AG04449 (cell line): ENCODE results near the gene PTPN11.

Source experiments
- CTCF ChIA-PET: fragments of 350-600 bp; formaldehyde crosslinking; extraction: SDS; loops from one replicate; lab custom pipeline; 2021; ENCODE audit warnings: antibody characterized with exemption; lab: Yijun Ruan, JAX
- POLR2A ChIA-PET: fragments of 400-600, 350-600 bp; formaldehyde crosslinking; extraction: SDS; loops from one replicate; lab custom pipeline; 2020; ENCODE audit warnings: antibody characterized with exemption, inconsistent platforms; lab: Yijun Ruan, JAX
- DNase-seq: peaks from one replicate; pipeline ENCODE4 v3.0.0-alpha.2; 2010; ENCODE audit warnings: low read depth, low spot score
- H3K4me3 ChIP-seq: 2 replicates; pipeline ENCODE4 v1.5.1; 2011; ENCODE audit warnings: low read depth, mild to moderate bottlenecking, control low read depth, low read length
- TF ChIP-seq, protein P1 (sequence below): IDR thresholded peaks from one replicate; pipeline ENCODE4 v1.5.1; 2011; ENCODE audit warnings: mild to moderate bottlenecking, moderate library complexity, low read length, control low read depth, inconsistent platforms; ENCODE audit not compliant: insufficient read depth; ENCODE audit errors: missing control alignments

Gene PTPN11

DNA sequence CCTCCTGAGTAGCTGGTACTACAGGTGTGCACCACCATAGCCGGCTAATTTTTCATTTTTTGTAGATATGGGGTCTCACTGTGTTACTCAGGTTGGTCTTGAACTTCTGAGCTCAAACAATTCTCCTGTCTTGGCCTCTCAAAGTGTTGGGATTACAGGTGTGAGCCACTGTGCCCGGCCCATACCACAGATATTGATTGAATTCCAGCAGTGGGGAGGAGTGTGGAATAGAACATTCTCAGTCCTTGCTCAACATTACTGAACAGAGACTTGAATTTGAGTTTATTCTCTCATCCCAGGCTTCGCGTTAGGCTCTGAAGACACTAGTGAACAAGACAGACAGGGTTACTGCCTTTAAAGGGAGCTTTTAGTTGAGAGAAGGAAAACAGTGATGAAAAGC is 39.6 kb downstream of the PTPN11 start:
- CTCF ChIA-PET: interaction anchor here (1.4 kb wide), 1 partner anchor 47 kb away, joined by 3 read pairs; no protein-coding TSS in a partner anchor
- TF ChIP-seq, protein P1, sequence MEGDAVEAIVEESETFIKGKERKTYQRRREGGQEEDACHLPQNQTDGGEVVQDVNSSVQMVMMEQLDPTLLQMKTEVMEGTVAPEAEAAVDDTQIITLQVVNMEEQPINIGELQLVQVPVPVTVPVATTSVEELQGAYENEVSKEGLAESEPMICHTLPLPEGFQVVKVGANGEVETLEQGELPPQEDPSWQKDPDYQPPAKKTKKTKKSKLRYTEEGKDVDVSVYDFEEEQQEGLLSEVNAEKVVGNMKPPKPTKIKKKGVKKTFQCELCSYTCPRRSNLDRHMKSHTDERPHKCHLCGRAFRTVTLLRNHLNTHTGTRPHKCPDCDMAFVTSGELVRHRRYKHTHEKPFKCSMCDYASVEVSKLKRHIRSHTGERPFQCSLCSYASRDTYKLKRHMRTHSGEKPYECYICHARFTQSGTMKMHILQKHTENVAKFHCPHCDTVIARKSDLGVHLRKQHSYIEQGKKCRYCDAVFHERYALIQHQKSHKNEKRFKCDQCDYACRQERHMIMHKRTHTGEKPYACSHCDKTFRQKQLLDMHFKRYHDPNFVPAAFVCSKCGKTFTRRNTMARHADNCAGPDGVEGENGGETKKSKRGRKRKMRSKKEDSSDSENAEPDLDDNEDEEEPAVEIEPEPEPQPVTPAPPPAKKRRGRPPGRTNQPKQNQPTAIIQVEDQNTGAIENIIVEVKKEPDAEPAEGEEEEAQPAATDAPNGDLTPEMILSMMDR: no peak
- H3K4me3 ChIP-seq: no peak overlapping the region
- no peak for DNase-seq
- POLR2A ChIA-PET: no interaction called here

DNA sequence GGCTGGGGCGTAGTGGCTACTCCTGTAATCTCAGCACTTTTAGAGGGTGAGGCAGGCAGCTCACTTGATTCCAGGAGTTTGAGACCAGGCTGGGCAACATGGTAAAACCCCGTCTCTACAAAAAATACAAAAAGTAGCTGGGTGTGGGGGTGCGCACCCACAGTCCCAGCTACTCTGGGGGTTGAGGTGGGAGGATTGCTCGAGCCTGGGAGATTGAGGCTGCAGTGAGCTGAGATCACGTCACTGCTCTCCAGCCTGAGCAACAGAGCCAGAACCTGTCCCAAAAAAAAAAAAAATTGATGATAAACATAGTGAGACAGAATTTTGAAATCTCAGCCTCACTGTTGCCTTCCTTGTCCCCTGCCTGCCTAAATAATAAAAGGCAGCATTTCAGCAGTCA is 40.0 kb downstream of the PTPN11 start:
- no peak overlapping the region for H3K4me3 ChIP-seq
- no peak for DNase-seq
- ChIA-PET POLR2A (no interaction called here), CTCF (interaction anchor here (1.4 kb wide), 1 partner anchor 48 kb away, joined by 3 read pairs; no protein-coding TSS in a partner anchor)
- TF ChIP-seq, protein P1: no peak

DNA sequence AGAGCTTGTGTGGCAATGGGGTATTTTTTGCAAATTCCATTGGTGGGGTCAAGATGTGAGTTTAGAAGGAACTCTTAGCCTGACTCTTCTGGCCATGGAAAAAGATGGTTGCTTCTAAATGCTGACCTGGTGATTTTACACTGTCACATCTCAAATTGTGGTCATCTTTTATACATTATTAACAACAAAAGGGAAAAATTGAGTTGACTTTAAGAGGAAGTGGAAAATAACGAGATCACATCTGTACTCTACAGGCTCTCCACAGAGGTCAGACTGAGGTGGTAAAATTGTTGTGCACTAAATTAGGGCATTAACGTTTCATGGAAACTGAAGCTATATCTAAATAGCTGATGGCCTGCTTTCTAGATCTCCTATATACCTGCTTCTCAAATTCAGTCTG is 44.7 kb downstream of the PTPN11 start:
- DNase-seq: no peak
- H3K4me3 ChIP-seq: no peak overlapping the region
- POLR2A ChIA-PET: interaction anchor here (0.5 kb wide), 1 partner anchor 92 kb away, joined by 3 read pairs; no protein-coding TSS in a partner anchor
- TF ChIP-seq, protein P1: no peak
- CTCF ChIA-PET: interaction anchor here (1.6 kb wide), 1 partner anchor 9 kb away, joined by 3 read pairs; no protein-coding TSS in a partner anchor

DNA sequence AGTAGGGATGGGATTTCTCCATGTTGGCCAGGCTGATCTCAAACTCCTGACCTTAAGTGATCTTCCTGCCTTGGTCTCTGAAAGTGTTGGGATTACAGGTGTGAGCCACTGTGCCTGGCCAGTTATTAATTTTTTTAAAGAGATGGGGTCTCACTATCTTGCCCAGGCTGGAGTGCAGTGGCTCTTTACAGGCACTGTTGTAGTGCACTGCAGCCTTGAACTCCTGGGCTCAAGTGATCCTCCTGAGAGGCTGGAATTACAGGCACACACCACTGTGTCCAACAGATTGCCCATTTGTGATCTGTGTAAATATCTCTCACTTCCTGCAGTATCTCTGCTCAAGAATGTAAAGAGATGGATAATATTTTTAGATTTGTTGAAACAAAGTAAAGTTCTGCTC is 45.9 kb downstream of the PTPN11 start:
- ChIA-PET CTCF (interaction anchor here (1.6 kb wide), 1 partner anchor 8 kb away, joined by 3 read pairs; no protein-coding TSS in a partner anchor), POLR2A (no interaction called here)
- no peak overlapping the region for H3K4me3 ChIP-seq
- TF ChIP-seq, protein P1: no peak
- no peak for DNase-seq

DNA sequence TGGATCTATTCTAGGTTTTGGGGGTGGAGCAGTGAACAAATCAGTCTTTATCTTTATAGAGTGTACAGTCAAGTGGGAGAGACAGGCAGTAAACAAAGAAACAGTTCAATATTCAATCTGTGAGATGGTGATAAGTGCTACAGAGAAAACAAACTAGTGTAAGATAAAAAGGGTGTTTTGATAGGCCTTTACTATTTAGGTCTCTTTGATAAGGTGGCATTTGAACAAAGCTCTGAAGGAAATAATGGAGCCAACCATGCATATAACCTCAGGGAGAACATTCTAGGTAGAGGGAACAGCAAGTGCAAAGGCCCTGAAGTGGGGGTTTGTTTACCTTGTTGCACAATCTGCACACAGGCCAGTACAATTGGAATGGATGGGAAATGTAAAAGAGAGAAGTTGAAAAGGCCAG is 47.3 kb downstream of the PTPN11 start:
- POLR2A ChIA-PET: no interaction called here
- CTCF ChIA-PET: no interaction called here
- no peak for DNase-seq
- TF ChIP-seq, protein P1: no peak
- no peak overlapping the region for H3K4me3 ChIP-seq

DNA sequence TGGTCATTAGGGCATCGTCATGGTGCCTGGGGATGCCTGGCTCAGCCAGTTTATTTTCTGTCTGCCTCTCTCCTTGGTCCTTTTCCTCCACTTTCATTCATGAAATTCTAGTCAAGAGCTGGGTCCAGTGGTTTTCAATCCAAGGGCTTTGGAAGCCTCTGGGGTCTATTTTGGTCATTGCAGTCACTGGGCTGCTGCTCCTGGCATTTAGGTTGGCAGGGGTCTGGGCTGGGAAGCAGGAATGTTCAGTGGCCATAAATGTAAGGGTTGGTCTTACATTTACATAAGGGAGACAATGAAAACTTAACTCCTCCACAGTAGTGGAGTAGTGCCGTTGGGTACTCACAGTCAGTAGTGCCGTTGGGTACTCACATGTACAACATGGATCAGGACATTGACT is 48.1 kb downstream of the PTPN11 start:
- H3K4me3 ChIP-seq: no peak overlapping the region
- CTCF ChIA-PET: no interaction called here
- TF ChIP-seq, protein P1: no peak
- POLR2A ChIA-PET: no interaction called here
- DNase-seq: no peak
